GM19193 (cell line): ENCODE data around the gene CDON.

ENCODE experiments used
- POLR2A ChIP-seq: IDR thresholded peaks from 4 replicates; pipeline ENCODE4 v1.6.1; 2011; ENCODE audit not compliant: insufficient read depth, insufficient read length; ENCODE audit errors: extremely low read depth

Gene CDON

GRCh38 chr11:126061707-126062678, 673 bp downstream of the CDON start:
- TF ChIP-seq POLR2A, result no peak

- TF ChIP-seq POLR2A, result no peak
Observed at GRCh38 chr11:126060757-126061171, 1.9 kb downstream of the CDON start.

DNA sequence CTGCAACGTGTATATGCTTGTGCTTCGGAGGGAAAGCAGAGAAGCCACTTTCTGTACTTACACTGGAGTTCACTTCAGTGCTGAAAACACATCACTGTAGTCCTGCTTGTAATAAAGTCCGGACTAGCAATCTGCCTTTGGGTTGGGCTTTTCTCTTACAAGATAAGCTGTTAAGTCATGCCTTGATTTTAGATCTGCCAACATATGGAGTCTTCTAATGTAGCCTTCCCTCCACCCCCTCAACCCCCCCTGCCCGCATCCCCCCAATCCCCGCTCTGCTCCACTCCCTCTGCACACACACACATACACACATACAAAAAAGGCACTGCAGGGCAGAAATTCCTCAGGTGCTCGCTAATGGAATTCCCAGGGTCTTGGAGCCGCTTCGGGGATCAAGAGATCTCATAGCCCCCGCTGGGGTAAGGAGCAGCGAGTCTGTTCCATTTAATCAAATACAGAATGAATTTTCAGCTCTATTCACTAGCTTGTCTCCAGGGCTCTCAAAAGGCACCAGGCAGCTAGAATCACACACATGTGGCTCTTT, 3.4 kb downstream of the CDON start:
- no peak for TF ChIP-seq POLR2A

GRCh38 chr11:126058105-126058874, 4.4 kb downstream of the CDON start:
- no peak for TF ChIP-seq POLR2A

DNA sequence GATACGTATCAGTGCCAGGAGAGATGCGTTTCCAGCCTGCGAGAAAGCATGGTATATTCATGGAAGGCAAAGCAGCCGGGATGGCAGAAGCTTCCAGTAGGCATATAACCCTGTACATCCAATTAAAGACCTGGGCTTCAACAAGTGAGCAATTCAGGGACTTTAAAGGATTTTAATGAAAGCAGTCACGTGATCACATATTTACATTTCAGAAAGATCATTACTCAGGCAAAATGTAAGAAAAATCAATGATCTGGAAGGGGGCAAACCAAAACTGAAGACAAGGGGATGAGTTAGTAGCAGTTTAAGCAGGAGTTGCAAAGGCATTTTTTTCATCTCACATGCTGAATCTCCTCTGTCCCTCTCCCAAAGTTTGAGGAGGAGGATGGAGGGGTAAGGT, 7.8 kb downstream of the CDON start:
- TF ChIP-seq POLR2A, result no peak

DNA sequence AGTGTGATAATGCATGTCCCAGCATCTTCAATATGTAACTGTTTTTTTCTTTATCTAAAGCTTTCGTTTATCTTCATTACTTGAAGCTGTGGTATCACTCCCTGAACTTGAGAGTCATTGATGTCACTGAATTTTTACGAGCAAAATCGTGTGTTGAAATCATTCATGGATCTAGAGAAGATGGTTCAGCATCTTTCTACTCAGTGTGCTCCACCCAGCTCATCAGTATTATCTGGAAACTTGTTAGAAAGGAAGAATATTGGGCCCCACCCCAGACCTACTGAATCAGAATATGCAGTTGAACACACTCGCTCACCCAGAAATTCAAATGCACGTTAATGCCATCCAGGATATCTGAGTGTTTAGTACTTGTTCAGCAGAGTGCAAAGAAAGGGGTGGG, 8.3 kb downstream of the CDON start:
- no peak for TF ChIP-seq POLR2A

DNA sequence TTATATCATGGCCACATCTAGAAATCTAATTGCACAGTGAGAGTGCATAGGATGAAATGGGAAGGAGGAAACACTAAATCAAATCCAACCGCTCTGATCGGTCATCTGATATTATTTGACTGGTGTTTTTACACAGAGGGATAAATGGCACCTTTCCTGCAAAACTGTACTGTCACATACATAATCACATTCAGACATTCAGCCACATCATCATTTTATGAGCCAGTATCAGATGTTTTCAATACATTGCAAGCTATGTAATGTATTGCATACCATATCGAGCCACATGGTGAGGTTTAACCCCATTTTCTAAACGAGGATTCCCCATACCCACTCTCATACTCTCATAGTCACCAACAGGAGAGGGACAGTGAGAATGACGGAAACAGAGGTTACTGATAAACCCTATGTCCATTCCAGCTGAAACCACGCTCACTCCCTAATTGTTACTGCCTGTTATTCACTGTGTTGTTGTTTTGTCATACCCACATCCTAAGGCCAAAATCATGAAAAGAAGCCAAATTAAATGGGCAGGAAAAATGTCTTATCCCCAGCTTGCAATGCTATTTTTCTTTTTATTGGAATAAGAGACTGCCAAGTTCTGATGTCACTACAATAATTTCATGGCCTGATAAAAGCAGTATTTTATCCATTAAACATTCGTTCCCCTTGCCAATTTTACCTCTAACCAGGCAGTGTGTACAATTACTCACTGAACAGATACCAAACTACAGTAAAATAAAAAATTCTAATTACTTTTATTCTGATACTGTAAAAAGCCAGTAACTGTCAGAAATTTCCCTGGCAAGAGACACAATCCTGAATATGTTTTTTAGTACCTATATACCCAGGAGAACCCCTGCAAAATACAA, 9.0 kb downstream of the CDON start:
- no peak for TF ChIP-seq POLR2A

DNA sequence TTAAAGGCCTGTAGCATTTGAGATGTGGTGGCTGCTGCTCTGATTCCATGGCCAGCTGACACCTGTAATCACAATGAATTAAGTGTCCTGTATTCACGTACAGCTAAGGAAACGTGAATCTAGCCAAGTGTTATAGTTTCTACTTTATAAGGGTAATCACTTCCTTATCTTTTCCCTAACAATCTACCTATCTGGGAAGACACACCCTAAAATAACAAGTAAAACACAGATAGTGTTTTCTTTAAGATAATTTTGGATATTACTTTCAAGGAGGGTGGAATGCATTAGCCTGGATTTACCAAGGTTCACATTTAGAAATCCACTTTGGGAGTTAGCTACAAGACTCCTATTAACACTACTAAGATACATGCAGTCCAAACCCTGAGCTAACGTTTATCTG, 11.5 kb downstream of the CDON start:
- no peak for TF ChIP-seq POLR2A

- TF ChIP-seq POLR2A, result no peak
Observed at GRCh38 chr11:126049159-126049558, 13.5 kb downstream of the CDON start.

GRCh38 chr11:126048197-126048596, 14.5 kb downstream of the CDON start:
- no peak for TF ChIP-seq POLR2A

DNA sequence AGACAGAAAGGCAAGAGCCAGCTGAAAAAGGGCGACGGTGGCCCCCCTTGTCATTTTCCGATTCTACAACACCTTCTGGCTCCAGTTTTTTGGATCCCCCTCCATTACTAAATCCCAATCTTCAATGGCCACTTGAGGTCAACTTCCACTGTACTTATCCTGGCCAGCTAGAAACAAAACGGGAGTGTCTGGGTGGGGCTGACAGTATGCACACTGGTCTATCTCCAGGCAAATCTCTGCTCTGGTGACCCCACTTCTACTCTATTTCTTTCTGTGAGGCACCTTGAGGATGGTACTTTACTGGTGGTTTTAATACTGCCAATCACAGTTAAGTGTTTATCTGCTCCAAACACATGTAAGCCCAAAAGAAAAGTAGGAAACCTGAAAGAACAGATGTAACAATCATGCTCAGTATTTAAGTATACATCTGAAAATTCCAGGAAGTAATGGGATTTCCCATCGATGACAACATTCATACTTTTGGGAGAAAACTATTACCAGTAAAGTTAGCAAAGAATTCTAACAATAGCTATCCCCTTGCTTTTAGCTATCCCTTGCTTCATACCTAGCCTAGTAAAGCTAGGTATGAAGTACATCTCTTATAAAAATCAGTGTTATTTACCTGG, 16.0 kb downstream of the CDON start:
- TF ChIP-seq POLR2A, result no peak

DNA sequence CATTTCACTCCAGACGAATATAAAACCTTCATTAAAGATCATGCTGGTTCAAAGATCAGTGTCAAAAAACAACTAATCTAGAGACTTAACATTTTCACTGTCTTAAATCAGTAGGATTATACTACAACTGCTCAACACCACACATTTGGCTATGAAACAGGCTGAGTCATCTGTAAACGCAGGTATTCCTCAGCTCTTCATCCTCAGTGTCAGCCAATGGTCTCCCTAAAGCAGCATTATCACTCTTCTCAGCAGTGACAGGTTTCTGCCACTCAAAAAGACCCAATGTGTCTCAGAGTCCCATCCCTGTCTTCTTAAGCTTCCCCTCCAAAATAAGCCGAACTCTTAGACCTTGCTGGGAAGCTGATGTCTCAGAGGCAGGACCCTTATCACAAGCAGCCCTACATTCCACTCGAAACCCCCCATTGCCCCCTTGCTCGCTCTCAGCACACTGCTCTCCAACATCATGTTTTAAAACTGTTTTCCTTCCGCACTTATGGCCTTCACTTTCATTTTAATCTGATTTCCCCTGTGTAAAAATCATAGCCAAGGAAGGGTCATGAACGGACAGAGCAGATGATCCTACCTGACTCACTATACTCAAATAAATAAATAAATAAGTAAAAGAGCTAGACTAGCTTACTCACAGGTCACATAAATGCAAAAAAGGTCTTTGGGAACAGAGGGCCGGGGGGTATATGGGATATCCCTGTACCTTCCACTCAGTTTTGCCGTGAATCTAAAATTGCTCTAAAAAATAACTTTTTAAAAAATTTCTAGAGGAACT, 23.0 kb downstream of the CDON start:
- no peak for TF ChIP-seq POLR2A

GRCh38 chr11:126035718-126036117, 26.9 kb downstream of the CDON start:
- TF ChIP-seq POLR2A, result no peak
